HepG2 (cell line): ENCODE data around the gene CRYAA. TPM values are rescaled to one million over a fixed set of nuclear protein-coding genes. Genes with fewer than 3 reads are reported as not detected.
A peak's percentile ranks its signal among the peaks of the same experiment; 100 is the strongest.

Experiments
- ADNP ChIP-seq: sonication (generic); formaldehyde crosslinking; IDR thresholded peaks from 2 replicates; pipeline ENCODE4 v1.4.0; 2020; ENCODE audit warnings: missing genetic modification reagents
- AGO2 ChIP-seq: fragments of 200-400 bp; formaldehyde crosslinking; optimal IDR thresholded peaks from 2 replicates; pipeline ENCODE3; 2017; ENCODE audit warnings: mild to moderate bottlenecking, low read depth, low read length, moderate library complexity
- CCDC6 ChIP-seq: sonication (generic); formaldehyde crosslinking; IDR thresholded peaks from 2 replicates; pipeline ENCODE4 v1.8.1; 2022; ENCODE audit warnings: mild to moderate bottlenecking, missing genetic modification reagents, moderate library complexity
- CREB1 ChIP-seq, 2 experiments: fragments of 450-650 bp in 1 of 2; IDR thresholded peaks; 2 replicates each; pipeline ENCODE4 v1.6.1; 2016 to 2017; ENCODE audit warnings: control low read depth in 1 of 2, mild to moderate bottlenecking in 1 of 2, missing compliant biosample characterization in 1 of 2, missing genetic modification characterization in 1 of 2
- GTF3A ChIP-seq: sonication (generic); formaldehyde crosslinking; conservative IDR thresholded peaks from 2 replicates; pipeline ENCODE4 v1.4.0; 2020; ENCODE audit warnings: mild to moderate bottlenecking, missing genetic modification reagents
- HDAC1 ChIP-seq: sonication (generic); formaldehyde crosslinking; IDR thresholded peaks from 2 replicates; pipeline ENCODE4 v1.5.1; 2020; ENCODE audit warnings: mild to moderate bottlenecking, missing genetic modification reagents
- HNRNPL ChIP-seq: fragments of 200-400 bp; formaldehyde crosslinking; IDR thresholded peaks from 2 replicates; pipeline ENCODE4 v1.6.1; 2017; ENCODE audit warnings: mild to moderate bottlenecking, low read depth, low read length
- JDP2 ChIP-seq: sonication (generic); formaldehyde crosslinking; IDR thresholded peaks from 2 replicates; pipeline ENCODE4 v1.8.1; 2022; ENCODE audit warnings: missing genetic modification reagents, borderline replicate concordance
- PHF5A ChIP-seq: IDR thresholded peaks from one replicate; pipeline ENCODE4 v1.6.1; 2018; ENCODE audit warnings: low read depth, missing genetic modification reagents; ENCODE audit not compliant: unreplicated experiment
- SRY ChIP-seq: sonication (generic); formaldehyde crosslinking; IDR thresholded peaks from 2 replicates; pipeline ENCODE4 v1.8.0; 2022; ENCODE audit warnings: mild to moderate bottlenecking, missing genetic modification reagents
- ZBTB38 ChIP-seq: sonication (generic); formaldehyde crosslinking; IDR thresholded peaks from 2 replicates; pipeline ENCODE4 v1.5.1; 2020; ENCODE audit warnings: mild to moderate bottlenecking, missing genetic modification reagents
- ZFP1 ChIP-seq: IDR thresholded peaks from 2 replicates; pipeline ENCODE4 v1.6.1; 2016
- ZKSCAN5 ChIP-seq: sonication (generic); formaldehyde crosslinking; IDR thresholded peaks from 2 replicates; pipeline ENCODE4 v1.5.1; 2020; ENCODE audit warnings: mild to moderate bottlenecking, missing genetic modification reagents
- ZKSCAN8 ChIP-seq: IDR thresholded peaks from 2 replicates; pipeline ENCODE4 v1.6.1; 2016; ENCODE audit warnings: borderline replicate concordance, missing genetic modification reagents, missing compliant biosample characterization
- ZNF558 ChIP-seq: sonication (generic); formaldehyde crosslinking; IDR thresholded peaks from 2 replicates; pipeline ENCODE4 v1.9.0; 2022; ENCODE audit warnings: mild to moderate bottlenecking, missing genetic modification reagents, borderline replicate concordance
- polyA plus RNA-seq, 8 experiments: library from polyadenylated mRNA; depleted of rRNA in 3 of 8; stranded (reverse) in 7 of 8; unstranded in 1 of 8; fragments of >200 nt; fragmentation: Illumina TruSeq in 4 of 8; extraction: Trizol in 4 of 8; gene quantifications; 2 replicates each; pipeline versions ENCODE4 v1.2.1 to v1.2.3, GENCODE V29; 2011 to 2016; ENCODE audit warnings: low read depth in 4 of 8, missing spikeins in 1 of 8, mixed read lengths in 1 of 8; ENCODE audit not compliant: insufficient read depth in 1 of 8
- total RNA-seq, 5 experiments: library from RNA; depleted of rRNA; stranded (reverse); fragments of >200 nt; fragmentation: Illumina TruSeq; extraction: Trizol; gene quantifications; 2 replicates each; pipeline ENCODE4 v1.2.3, GENCODE V29; 2016; ENCODE audit warnings: low read depth in 1 of 5
- TF ChIP-seq, protein P1 (sequence below): sonication (generic); formaldehyde crosslinking; IDR thresholded peaks from 2 replicates; pipeline ENCODE4 v1.5.0; 2020; ENCODE audit warnings: missing genetic modification reagents, mild to moderate bottlenecking, borderline replicate concordance
- TF ChIP-seq, protein P2 (sequence below): sonication (generic); formaldehyde crosslinking; IDR thresholded peaks from 2 replicates; pipeline ENCODE4 v1.5.1; 2020; ENCODE audit warnings: mild to moderate bottlenecking, missing genetic modification reagents, moderate library complexity
- TF ChIP-seq, protein P3 (sequence below): sonication (generic); formaldehyde crosslinking; IDR thresholded peaks from 2 replicates; pipeline ENCODE4 v1.5.0; 2020; ENCODE audit warnings: mild to moderate bottlenecking, missing genetic modification reagents
- TF ChIP-seq, protein P4 (sequence below): IDR thresholded peaks from 2 replicates; pipeline ENCODE4 v1.6.1; 2012; ENCODE audit warnings: inconsistent platforms
- TF ChIP-seq, protein P5 (sequence below): sonication (generic); formaldehyde crosslinking; IDR thresholded peaks from 2 replicates; pipeline ENCODE4 v1.8.1; 2023; ENCODE audit warnings: mild to moderate bottlenecking, moderate library complexity, missing genetic modification reagents

Gene CRYAA
- total and polyA plus RNA-seq, 2 of the 13 experiments (the other 11 are each of a cell fraction or from before 2014, with no cell fraction given): 5.6 to 8.6 TPM

DNA sequence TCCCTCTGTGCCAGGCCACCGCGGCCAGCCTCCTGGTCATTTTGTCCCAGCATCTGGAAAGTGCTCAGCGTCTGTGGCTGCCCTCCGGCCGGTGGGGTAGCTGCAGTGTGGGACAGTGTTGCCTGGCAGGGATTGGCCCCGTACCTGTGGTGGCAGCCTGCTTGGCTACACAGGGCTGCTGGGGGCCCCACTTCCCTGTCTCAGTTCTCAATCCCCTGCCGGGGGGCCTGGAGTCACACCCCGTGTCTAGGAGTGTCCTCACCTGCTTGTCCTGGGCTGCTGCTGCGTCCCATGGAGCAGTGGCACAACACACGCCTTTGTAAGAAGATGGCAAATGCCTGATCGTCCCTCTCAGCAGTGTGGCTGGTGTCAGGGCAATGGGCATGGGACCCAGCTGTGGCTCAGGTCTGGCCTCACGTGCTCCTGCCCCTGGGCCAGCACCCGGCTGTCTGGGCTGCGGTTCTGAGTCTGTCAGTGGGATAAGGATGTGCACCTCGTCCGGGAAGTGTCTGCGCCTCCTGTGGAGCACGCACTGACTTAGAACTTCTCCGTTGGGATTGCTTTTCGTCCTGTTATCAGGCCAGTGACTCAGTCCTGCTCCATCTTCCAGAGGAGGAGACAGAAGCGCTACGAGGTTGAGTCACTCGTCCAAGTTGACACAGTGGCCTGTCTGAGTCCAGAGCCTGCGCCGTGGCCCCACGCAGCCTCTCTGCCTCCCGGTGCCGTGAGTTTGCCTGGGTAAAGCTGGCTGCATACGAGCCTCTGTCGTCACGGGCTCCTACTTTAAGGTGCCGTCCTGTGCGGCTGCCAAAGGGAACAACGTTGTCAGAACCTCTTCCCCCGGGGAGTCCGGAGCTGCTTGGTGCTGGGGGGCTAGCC, 41.0 kb downstream of the CRYAA start (continued):
- TF ChIP-seq GTF3A (CRISPR knock-in tag) (no peak), SRY (peak; percentile 22; the same call in 1 of the 2 replicates), JDP2 (CRISPR knock-in tag) (no peak), AGO2 (no peak), CCDC6 (CRISPR knock-in tag) (no peak; the same call in 1 of the 2 replicates), PHF5A (CRISPR knock-in tag) (no peak), HDAC1 (CRISPR knock-in tag) (peak; percentile 24; the same call in 1 of the 2 replicates), ZFP1 (CRISPR knock-in tag) (0 out of 2 replicates have a peak, but pooled peaks have one; percentile 25), ZKSCAN5 (no peak), ZNF558 (no peak), ZKSCAN8 (CRISPR knock-in tag) (0 out of 2 replicates have a peak, but pooled peaks have one; percentile 30), ADNP (CRISPR knock-in tag) (no peak), HNRNPL (0 out of 2 replicates have a peak, but pooled peaks have one; percentile 69), ZBTB38 (CRISPR knock-in tag) (0 out of 2 replicates have a peak, but pooled peaks have one; percentile 39), CREB1 (IDR thresholded peaks at IDR 0.05) (peak; percentile 70), CREB1 (CRISPR knock-in tag; IDR thresholded peaks at IDR 0.05) (no peak)
- TF ChIP-seq, protein P1, sequence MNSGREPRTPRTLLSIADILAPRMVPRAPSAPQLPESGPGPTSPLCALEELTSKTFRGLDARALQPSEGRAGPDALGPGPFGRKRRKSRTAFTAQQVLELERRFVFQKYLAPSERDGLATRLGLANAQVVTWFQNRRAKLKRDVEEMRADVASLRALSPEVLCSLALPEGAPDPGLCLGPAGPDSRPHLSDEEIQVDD (CRISPR knock-in tag): 0 out of 2 replicates have a peak, but pooled peaks have one; percentile 39
- TF ChIP-seq, protein P2, sequence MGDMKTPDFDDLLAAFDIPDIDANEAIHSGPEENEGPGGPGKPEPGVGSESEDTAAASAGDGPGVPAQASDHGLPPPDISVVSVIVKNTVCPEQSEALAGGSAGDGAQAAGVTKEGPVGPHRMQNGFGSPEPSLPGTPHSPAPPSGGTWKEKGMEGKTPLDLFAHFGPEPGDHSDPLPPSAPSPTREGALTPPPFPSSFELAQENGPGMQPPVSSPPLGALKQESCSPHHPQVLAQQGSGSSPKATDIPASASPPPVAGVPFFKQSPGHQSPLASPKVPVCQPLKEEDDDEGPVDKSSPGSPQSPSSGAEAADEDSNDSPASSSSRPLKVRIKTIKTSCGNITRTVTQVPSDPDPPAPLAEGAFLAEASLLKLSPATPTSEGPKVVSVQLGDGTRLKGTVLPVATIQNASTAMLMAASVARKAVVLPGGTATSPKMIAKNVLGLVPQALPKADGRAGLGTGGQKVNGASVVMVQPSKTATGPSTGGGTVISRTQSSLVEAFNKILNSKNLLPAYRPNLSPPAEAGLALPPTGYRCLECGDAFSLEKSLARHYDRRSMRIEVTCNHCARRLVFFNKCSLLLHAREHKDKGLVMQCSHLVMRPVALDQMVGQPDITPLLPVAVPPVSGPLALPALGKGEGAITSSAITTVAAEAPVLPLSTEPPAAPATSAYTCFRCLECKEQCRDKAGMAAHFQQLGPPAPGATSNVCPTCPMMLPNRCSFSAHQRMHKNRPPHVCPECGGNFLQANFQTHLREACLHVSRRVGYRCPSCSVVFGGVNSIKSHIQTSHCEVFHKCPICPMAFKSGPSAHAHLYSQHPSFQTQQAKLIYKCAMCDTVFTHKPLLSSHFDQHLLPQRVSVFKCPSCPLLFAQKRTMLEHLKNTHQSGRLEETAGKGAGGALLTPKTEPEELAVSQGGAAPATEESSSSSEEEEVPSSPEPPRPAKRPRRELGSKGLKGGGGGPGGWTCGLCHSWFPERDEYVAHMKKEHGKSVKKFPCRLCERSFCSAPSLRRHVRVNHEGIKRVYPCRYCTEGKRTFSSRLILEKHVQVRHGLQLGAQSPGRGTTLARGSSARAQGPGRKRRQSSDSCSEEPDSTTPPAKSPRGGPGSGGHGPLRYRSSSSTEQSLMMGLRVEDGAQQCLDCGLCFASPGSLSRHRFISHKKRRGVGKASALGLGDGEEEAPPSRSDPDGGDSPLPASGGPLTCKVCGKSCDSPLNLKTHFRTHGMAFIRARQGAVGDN (CRISPR knock-in tag): peak; percentile 88
- TF ChIP-seq, protein P3, sequence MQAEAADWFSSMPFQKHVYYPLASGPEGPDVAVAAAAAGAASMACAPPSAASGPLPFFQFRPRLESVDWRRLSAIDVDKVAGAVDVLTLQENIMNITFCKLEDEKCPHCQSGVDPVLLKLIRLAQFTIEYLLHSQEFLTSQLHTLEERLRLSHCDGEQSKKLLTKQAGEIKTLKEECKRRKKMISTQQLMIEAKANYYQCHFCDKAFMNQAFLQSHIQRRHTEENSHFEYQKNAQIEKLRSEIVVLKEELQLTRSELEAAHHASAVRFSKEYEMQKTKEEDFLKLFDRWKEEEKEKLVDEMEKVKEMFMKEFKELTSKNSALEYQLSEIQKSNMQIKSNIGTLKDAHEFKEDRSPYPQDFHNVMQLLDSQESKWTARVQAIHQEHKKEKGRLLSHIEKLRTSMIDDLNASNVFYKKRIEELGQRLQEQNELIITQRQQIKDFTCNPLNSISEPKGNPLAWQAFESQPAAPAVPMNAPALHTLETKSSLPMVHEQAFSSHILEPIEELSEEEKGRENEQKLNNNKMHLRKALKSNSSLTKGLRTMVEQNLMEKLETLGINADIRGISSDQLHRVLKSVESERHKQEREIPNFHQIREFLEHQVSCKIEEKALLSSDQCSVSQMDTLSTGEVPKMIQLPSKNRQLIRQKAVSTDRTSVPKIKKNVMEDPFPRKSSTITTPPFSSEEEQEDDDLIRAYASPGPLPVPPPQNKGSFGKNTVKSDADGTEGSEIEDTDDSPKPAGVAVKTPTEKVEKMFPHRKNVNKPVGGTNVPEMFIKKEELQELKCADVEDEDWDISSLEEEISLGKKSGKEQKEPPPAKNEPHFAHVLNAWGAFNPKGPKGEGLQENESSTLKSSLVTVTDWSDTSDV: no peak
- TF ChIP-seq, protein P4, sequence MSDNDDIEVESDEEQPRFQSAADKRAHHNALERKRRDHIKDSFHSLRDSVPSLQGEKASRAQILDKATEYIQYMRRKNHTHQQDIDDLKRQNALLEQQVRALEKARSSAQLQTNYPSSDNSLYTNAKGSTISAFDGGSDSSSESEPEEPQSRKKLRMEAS: 0 out of 2 replicates have a peak, but pooled peaks have one; percentile 9
- TF ChIP-seq, protein P5, sequence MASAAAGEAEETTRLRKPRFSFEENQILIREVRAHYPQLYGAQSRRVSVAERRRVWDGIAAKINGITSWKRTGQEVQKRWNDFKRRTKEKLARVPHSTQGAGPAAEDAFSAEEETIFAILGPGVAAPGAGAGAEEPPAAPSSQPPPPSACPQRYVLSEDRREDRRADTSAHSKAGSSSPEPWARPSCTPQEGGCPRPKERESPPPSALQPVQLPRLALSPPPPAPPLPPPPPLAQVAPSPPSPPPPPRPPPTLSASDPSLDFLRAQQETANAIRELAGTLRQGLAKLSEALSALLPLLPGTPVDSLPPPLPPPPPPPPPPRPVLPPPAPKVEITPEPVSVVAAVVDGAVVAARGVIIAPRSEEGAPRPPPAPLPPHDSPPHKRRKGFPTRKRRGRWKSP (CRISPR knock-in tag): peak; percentile 66; the same call in 1 of the 2 replicates
